HG03135 (cell line): ENCODE data around the gene JAK3.
"Not testable (repeated sequence)": the region's sequence is repeated elsewhere in the genome, so short reads cannot be mapped to it uniquely, and the experiment has no call there.

Experiments used
- ATAC-seq: cut with Tn5 transposase; IDR thresholded peaks from one replicate; pipeline ENCODE4 v1.9.1; 2021; ENCODE audit warnings: mild to moderate bottlenecking, moderate library complexity; ENCODE audit not compliant: unreplicated experiment

JAK3 gene

GRCh38 chr19:17778968-17779929 is 68.5 kb downstream of the JAK3 start:
- no peak for ATAC-seq

GRCh38 chr19:17778251-17778967 is 69.4 kb downstream of the JAK3 start:
- no peak for ATAC-seq

GRCh38 chr19:17777840-17778239 is 69.9 kb downstream of the JAK3 start:
- ATAC-seq, result not testable (repeated sequence)

- ATAC-seq, result peak; percentile 53
Observed at GRCh38 chr19:17775991-17776803, 71.6 kb downstream of the JAK3 start.

GRCh38 chr19:17775245-17775927 is 72.4 kb downstream of the JAK3 start:
- no peak for ATAC-seq
